GM18507 (cell line): ENCODE results near the gene NAA10.

Source experiments
- DNase-seq: peaks from one replicate; pipeline ENCODE4 v3.0.0; 2011; ENCODE audit warnings: low read depth; ENCODE audit not compliant: insufficient read length; ENCODE audit errors: extremely low spot score
- FAIRE-seq: peaks from 2 replicates; lab custom pipeline; 2011; peaks lifted over from hg19 to GRCh38; lab: Jason Lieb, UNC

NAA10 gene

DNA sequence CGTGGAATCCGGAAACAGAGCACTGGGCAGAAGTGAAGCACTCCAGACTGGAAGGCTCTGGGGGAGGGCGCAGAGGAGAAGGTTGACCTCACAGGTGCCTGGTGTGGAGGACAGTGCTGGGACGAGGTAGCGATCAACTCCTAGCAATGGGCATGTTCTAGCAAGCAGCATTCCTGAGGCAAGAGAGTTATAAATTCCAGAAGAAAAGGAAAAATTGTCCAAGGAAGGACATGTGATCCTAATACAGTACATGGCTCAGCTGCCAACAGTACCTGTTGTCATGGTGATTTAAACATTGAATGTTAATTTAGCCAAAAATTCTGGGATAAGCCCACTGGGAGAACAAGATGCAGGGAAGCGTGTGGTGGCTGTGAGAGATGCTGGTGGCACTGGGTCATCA, 17.0 kb downstream of the NAA10 start:
- DNase-seq (no peak), FAIRE-seq (no peak)

DNA sequence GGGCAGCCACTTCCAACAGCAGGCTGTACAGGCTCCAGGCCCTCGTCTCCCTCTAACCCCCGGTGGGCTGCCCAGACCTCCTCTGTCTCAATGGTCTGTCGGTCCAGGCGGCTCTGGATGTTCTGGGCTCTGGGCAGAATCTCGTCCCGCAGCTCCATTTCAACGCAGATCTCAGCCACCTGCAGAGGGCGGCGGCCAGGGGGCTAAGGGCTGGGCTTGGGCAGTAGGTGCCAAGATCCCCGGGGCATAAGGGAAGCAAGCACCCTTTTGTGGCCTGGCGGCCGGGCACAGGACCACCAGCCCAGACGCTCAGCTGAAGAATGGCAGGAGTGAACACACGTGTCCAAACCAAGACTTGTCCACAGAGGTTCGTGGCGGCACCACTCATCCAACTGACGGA, 21.1 kb downstream of the NAA10 start:
- DNase-seq, result no peak
- FAIRE-seq, result no peak

DNA sequence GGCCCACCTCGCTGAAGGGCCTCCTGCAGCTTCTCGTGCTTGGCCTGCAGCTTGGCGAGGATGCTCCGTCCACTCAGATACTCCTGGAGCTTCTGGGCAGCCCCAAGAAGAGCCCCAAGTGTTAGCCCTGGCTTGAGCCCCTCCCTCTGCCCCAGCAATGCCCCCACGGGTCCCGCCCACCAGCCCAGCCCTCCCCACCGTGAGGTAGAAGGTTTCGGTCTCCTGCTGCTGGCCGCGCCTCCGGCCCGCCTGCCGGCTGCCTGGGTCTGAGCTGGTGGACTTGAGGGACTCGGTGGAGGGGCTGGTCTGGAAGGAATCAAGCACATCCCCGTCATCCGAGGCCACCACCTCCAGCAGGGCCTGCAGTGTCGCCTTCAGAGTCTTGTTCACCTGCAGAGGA, 21.6 kb downstream of the NAA10 start:
- DNase-seq, result no peak
- no peak for FAIRE-seq

DNA sequence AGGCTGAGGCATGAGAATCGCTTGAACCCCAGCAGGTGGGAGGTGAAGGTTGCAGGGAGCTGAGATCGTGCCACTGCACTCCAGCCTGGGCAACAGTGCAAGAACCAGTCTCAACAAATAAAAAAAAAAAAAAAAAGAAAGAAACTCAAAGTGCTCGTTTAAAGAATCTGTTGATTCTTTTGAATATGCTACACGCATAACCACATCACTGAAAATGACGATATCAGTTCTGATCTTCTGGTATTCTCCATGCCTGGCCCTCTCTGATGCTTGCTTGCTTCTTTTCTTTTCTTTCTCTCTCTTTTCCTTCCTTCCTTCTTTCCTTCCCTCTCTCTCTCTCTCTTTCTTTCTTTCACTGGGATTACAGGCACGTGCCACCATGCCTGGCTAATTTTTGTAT, 23.0 kb downstream of the NAA10 start:
- no peak for FAIRE-seq
- DNase-seq, result no peak

DNA sequence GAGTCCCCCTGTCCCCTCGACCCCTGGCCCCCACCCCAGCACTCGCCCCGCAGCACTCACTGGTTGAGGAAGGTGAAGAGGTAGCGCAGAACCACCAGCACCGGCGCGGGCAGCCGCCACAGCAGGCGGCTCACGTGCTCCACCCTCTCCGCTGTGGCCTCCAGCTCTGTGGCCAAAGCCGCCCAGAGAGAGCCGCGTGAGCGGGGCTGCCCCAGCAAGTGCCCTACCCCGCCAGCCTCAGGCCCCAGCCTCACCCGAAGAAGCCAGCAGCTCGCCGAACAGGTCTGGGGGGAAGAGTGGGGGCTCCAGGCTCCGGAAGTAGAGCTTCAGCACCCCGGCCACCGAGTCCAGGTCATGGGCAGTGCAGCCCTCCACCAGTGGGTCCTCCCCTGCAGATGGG, 24.4 kb downstream of the NAA10 start:
- DNase-seq, result no peak
- no peak for FAIRE-seq

DNA sequence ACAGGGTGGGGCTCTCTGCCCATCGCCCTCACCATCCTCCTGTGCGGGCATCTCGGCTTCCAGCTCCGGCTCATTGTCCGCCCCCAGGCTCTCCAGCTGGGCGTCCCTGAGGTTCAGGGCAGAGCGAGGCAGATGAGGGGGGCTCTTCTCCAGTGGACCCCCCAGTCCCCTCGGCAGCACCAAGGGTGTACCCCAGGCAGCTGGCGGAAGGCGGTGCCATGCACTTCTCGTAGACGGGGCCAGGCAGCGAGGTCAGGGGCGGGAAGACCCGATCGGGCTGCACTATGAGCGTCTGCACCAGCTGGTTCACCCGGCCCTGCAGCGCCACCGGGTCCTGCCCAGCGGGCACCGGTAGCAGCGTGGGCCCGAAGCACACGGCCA, 24.9 kb downstream of the NAA10 start:
- no peak for DNase-seq
- no peak for FAIRE-seq

DNA sequence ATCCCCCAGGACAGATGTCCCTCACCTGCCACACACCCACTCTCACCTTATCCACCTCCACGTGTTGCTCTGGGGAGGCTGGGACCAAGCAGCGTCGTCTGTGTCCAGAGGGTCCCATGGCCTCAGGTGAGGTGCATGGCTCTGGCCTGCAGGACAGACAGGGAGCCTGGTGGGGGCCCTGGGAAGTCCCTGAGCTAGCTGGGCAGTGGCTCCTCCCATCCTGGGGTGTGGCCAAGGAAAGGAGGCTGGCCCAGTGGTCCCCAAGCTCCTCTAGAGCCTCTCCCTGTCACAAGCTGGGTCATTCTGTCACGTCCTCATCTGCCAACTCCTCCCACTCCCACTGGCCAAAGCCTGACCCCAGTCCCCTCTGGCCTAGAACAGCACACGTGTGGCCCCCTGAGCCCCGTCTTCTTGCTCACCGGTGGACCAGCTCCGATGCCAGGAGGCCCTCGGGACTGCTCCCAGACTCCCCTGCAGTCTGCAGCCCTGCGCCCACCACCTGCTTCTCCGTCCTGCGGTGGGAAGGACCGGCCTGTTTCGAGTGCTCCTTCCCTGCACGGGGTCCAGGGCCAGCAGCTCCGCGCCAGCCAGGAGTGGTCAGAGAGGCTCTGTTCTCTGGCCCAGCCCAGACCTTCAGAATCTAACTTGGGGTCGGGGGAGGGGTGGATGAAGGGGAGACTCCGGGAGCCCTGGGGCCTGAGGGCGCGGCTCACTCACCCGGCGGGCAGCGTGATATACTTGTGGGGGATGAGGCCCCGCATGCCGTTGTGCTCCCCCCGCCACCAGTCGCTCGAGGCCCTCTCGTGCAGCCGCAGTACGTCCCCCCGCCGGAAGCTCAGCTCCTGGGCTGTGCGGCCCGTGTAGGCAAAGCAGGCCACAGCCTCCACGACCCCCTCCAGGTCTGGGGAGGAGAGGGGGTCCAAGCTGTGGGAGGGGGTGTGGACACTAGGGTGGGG, 25.5 kb downstream of the NAA10 start:
- peak; percentile 62 for FAIRE-seq
- no peak for DNase-seq

DNA sequence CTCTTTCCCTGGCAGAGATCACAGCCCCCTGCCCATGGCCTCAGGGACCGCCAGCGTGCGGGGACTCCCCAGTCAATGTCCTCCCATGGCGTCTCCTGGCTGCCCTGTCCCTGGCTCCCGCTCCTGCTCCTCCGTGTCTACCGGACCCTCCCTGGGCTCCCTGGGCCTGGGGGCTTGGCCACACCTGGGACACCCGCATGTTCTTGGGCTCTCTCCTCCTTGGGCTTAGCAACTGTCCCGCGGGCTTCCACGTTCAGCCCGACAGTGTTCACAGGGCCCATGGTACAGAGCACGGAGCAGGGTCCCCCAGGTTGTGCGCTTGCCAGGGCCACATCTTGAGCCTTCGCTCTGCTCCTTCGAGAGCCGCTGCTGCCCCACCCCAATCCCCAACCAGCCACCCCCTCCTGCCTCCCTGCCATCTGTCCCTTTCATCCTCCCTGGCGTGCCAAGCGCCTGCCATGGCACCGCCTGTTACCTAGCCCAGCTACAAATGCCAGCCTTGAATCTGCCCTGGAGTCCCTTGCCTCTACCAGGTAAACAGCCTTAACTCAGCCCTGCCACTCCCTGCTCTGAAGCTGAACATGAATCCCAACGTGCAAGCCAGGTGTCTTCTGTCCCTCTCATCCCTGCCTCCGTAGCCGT, 26.5 kb downstream of the NAA10 start:
- FAIRE-seq, result no peak
- no peak for DNase-seq

DNA sequence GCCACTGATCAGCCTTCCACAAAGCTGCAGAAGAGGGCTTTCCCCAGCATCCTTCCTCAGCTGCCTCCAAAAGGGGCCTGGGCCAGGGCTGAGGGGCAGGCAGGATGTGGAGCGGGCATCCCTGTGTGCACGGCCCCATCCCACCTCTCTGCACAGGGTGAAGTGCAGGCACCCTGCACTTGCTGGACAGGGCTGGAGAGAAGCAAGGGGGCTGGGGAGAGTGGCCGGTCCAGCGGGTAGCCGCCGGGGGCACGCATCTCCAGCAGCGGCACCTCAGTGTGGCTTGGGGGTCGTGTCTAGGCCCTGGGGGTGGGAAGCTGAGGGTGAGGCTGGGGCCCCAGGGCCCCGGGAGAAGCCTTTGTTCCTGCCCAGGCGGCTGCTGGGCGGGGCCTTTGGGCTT, 27.4 kb downstream of the NAA10 start:
- FAIRE-seq (no peak), DNase-seq (no peak)

DNA sequence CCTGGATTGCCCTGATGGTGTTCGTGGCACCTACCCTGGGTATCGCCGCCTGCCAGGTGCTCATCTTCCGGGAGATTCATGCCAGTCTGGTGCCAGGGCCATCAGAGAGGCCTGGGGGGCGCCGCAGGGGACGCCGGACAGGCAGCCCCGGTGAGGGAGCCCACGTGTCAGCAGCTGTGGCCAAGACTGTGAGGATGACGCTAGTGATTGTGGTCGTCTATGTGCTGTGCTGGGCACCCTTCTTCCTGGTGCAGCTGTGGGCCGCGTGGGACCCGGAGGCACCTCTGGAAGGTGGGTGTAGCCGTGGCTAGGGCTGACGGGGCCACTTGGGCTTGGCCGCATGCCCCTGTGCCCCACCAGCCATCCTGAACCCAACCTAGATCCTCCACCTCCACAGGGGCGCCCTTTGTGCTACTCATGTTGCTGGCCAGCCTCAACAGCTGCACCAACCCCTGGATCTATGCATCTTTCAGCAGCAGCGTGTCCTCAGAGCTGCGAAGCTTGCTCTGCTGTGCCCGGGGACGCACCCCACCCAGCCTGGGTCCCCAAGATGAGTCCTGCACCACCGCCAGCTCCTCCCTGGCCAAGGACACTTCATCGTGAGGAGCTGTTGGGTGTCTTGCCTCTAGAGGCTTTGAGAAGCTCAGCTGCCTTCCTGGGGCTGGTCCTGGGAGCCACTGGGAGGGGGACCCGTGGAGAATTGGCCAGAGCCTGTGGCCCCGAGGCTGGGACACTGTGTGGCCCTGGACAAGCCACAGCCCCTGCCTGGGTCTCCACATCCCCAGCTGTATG, 28.5 kb downstream of the NAA10 start:
- no peak for DNase-seq
- peak; percentile 9 for FAIRE-seq

DNA sequence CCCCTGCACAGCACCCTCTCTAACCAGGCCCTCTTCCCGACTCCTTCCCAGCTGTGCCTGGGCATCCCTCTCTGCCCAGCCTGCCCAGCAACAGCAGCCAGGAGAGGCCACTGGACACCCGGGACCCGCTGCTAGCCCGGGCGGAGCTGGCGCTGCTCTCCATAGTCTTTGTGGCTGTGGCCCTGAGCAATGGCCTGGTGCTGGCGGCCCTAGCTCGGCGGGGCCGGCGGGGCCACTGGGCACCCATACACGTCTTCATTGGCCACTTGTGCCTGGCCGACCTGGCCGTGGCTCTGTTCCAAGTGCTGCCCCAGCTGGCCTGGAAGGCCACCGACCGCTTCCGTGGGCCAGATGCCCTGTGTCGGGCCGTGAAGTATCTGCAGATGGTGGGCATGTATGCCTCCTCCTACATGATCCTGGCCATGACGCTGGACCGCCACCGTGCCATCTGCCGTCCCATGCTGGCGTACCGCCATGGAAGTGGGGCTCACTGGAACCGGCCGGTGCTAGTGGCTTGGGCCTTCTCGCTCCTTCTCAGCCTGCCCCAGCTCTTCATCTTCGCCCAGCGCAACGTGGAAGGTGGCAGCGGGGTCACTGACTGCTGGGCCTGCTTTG, 29.2 kb downstream of the NAA10 start:
- FAIRE-seq (no peak), DNase-seq (no peak)

DNA sequence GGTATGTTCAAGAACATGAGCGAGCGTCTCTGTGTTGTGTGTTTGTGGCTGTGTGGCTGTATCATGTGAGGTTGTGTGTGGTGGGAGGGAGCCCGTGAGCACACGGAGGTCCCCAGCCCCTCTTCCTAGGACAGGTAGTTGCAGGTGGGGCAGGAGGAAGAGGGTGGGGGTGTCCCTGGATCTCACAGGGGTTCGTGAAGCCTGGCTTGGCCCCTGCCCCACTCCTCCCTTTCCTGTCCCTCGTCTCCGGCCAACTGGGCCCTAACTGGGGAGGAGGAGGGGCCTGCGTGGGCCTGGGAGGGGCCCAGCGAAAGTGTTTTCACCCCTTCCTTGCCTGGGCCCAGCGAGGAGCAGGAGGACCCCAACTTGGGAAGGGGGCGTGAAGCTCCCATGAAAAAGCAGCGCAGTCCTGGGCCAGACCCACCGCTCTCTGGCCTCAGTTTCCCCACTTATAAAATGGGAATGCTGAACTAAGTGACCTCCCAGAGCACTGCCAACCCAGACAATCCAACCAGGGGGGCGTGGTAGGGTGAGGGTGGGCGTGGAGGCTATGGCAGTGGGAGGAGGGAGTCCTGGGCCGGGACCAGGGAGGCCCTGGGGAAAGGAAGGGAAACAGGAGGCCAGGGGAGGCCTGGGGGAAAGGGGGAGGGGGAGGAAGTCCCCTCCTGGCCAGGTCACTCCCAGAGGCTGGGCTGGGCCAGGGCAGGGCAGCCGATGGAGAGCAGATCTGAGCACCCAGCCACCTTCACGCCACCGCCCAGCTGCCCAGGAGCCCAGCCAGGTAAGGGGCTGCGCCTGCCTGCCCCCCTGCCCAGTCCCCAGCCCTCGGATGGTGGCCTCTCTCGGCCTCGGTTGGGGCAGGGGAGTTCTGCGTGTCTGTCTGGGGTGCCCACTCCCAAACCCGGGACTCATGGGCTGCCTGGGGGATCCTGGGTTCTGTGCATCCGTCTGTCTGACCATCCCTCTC, 30.6 kb downstream of the NAA10 start, which contains the start of gene AVPR2:
Gene AVPR2 (plus strand): TSS at position 683 of the 967 bp plus-strand sequence. CDS start 473 bp downstream, outside the sequence.
- DNase-seq (no peak), FAIRE-seq (no peak)

DNA sequence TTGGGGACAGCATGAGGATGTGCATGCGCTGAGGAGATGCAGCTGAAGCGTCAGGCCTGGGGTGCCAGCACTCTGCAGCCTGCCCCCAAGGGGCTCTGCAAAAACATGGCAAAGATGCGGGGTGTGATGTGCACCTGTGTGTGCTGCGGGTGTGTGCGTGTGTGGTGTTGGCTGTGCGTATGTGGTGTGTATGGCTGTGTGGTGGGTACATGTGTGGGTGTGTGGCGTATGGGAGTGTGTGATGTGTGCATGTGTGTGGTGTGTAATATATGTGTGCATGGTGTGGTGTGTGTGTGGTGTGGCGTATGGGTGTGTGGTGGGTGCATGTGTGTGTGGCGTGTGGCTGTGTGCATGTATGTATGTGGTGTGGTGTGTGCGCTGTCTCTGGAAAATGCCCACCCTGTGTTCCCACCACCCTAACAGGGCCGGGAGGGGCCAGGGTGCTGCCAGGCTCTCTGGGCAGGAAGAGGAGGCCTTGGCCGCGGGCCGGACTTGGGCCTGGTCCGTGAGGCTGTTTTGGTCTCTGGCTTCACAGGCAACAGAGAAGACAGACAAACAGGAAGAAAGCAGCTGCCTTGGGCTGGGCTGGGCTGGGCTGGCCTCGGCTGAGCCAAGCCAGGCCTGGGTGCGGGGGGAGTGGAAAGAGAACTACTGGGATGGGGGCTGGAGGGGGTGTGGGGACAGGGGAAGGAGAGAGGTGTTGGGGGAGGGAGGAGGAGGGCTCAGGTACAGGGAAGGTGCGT, 31.4 kb downstream of the NAA10 start:
- FAIRE-seq (no peak), DNase-seq (no peak)

DNA sequence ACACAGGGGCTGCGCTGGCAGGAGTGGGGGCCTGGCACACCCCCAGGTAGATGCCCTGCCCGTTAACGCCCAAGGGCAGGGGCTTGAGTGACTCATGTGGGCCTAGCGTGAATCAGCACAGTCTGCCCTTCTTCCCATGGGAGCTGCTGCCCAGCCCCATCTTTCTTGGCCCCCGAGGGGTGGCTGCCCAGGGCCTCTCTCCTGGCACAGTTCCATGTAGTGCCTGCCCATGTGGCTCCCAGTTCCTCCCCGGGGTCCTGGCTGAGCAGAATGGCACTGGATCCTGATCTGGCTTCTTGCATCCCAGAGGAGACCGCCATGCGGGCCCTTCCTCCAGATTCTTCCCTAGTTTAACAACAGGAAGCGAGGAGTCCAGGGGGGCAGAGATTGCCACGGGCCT, 32.5 kb downstream of the NAA10 start:
- DNase-seq (no peak), FAIRE-seq (no peak)

DNA sequence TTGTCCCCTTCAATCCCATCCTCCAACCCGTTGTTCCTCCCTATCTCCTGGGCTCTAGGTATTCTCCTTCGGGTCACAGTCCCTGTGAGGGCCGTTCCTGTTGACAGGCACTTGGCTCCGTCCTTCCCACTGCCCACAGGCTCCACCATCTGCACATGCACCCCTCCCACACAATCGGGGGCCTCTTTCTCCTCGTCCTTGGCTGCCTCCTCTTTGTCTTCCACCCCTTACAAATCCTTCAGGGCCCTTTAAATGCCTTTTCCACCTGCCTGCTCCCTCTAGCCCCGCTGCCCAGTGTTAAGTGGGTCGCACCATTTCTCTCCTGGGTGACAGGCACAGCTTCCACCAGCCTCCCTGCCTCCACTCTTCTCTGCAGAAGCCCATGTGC, 33.1 kb downstream of the NAA10 start:
- DNase-seq, result no peak
- no peak for FAIRE-seq

DNA sequence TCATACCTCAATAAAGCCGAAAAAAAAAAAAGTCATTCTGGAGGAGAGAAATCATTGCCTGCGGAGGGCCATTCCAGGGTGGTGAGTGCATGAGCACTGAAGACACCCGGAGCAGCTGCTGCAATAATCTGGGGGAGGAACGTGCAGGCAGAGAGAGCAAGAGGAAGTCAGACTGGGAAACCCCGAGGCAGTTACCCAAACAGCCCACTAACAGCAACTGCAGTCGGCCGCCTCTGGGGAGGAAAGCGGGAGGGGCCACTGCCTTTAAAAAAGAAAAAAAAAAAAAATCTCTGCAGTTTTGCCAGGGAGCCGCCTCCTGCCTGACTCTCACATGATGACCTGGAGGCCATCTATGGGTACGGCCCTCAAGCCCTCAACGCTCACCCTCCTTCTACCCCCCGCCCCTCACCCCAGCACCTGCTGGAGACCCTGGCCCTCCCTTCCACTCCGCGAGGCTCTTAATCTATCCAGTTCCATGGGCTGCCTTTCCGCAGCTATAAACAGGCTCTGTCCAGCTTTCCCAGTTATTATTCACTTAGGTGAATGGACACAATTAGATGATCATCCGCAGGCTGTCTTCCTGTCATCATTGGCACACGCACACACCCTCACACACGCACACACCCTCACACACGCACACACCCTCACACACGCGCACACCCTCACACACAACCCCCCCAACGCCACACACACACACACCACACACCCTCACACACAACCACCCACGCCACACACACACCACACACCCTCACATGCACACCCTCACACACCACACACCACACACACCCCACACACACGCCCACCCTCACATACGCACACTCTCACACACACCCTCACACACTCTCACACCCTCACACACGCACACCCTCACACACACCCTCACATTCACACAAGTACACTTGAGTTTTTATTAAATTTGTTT, 33.7 kb downstream of the NAA10 start:
- peak; percentile 37 for DNase-seq
- FAIRE-seq, result peak; percentile 97

DNA sequence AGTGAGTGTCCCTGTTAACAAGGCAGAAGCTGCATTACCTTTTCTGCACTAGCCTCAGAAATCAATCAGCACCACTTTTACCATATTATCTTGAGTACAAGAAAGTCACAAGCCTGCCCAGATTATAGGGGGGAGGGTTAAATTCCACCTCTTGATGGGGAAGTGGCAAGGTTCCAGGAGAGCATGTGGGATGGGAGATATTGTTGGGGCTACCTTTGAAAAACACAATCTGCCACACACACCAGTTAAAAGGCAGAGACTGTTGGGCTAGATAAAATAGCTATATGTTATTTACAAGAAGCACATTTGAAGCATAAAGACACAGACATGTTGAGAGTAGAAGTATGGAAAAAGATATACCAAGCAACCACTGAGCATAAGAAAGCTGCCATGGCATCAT, 36.9 kb downstream of the NAA10 start:
- DNase-seq (no peak), FAIRE-seq (no peak)
